ENCODE results near the gene SP2.

DNA sequence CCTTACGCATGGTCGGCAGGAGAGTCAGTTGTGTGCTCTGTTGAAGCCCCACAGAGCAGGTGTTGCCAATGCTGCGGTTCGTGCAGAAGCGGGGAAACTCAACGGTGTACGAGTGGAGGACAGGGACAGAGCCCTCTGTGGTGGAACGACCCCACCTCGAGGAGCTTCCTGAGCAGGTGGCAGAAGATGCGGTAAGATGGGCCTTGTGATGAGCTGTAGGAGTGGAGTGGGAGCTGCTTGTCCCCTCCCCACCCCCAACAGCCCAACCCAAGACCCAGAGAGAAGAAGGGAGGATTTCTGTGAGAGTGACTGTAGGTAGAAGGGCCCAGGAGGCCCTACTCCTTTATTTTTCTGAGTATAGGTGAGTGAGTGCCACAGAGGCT, 79.8 kb downstream of the SP2 start:
- TF ChIP-seq, protein P1, sequence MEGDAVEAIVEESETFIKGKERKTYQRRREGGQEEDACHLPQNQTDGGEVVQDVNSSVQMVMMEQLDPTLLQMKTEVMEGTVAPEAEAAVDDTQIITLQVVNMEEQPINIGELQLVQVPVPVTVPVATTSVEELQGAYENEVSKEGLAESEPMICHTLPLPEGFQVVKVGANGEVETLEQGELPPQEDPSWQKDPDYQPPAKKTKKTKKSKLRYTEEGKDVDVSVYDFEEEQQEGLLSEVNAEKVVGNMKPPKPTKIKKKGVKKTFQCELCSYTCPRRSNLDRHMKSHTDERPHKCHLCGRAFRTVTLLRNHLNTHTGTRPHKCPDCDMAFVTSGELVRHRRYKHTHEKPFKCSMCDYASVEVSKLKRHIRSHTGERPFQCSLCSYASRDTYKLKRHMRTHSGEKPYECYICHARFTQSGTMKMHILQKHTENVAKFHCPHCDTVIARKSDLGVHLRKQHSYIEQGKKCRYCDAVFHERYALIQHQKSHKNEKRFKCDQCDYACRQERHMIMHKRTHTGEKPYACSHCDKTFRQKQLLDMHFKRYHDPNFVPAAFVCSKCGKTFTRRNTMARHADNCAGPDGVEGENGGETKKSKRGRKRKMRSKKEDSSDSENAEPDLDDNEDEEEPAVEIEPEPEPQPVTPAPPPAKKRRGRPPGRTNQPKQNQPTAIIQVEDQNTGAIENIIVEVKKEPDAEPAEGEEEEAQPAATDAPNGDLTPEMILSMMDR (IDR thresholded peaks at IDR 0.05; ENCODE audit: insufficient read depth, low read depth, low read length): no peak
- TF ChIP-seq EZH2 (IDR thresholded peaks at IDR 0.05; ENCODE audit: insufficient read depth, low read length): no peak
